SK-N-SH (cell line): ENCODE results near the gene TEX35. TPM values are rescaled to one million over a fixed set of nuclear protein-coding genes. Genes with fewer than 3 reads are reported as not detected.

ENCODE experiments used
- CTCF ChIA-PET: fragments of 300-600, 350-600 bp; formaldehyde crosslinking; extraction: SDS; loops from one replicate; lab custom pipeline; 2021; lab: Yijun Ruan, JAX
- POLR2A ChIA-PET: fragments of 350-600 bp; sonication (Branson Sonifier 250); formaldehyde crosslinking; extraction: SDS; loops from one replicate; lab custom pipeline; 2020; ENCODE audit warnings: antibody characterized with exemption, inconsistent platforms; lab: Yijun Ruan, JAX
- DNase-seq: peaks from one replicate; pipeline ENCODE4 v3.0.0; 2012
- H2AFZ ChIP-seq: fragments of 200-600 bp; sonication (generic); 2 replicates; pipeline ENCODE4 v1.8.1; 2016; ENCODE audit warnings: antibody characterized with exemption, mild to moderate bottlenecking, low read depth
- H3F3A ChIP-seq: fragments of 200-600 bp; sonication (generic); replicated peaks from 2 replicates; pipeline ENCODE3; 2016; ENCODE audit warnings: antibody characterized with exemption, mild to moderate bottlenecking; ENCODE audit not compliant: insufficient read depth
- H3K27ac ChIP-seq, 2 experiments: fragments of 200-500 bp in 1 of 2; fragments of 200-600 bp in 1 of 2; sonication (Bioruptor generic) in 1 of 2; sonication (generic), shearing (Covaris generic) in 1 of 2; 2 replicates each; pipeline versions ENCODE4 v1.5.1 to v1.6.1; 2014 to 2016; ENCODE audit warnings: low read depth in 2 of 2, inconsistent platforms in 1 of 2, low read length in 1 of 2, mild to moderate bottlenecking in 1 of 2, mixed read lengths in 1 of 2
- H3K27me3 ChIP-seq: fragments of 200-600 bp; sonication (generic), shearing (Covaris generic); 2 replicates; pipeline ENCODE4 v1.6.1; 2016; ENCODE audit warnings: mixed run types; ENCODE audit not compliant: insufficient read depth
- H3K36me3 ChIP-seq, 2 experiments: fragments of 200-500 bp in 1 of 2; fragments of 200-600 bp in 1 of 2; sonication (Bioruptor generic) in 1 of 2; sonication (generic) in 1 of 2; replicated peaks in 1 of 2; 2 replicates each; pipeline versions ENCODE3 to v1.5.1; 2014 to 2016; ENCODE audit warnings: low read length in 1 of 2, mild to moderate bottlenecking in 1 of 2; ENCODE audit not compliant: insufficient read depth in 2 of 2, control insufficient read depth in 1 of 2
- H3K4me1 ChIP-seq, 2 experiments: fragments of 200-500 bp in 1 of 2; fragments of 200-600 bp in 1 of 2; sonication (Bioruptor generic) in 1 of 2; sonication (generic), shearing (Covaris generic) in 1 of 2; 2 replicates each; pipeline versions ENCODE4 v1.5.1 to v1.6.1; 2014 to 2016; ENCODE audit warnings: low read depth in 1 of 2, low read length in 1 of 2, mixed run types in 1 of 2; ENCODE audit not compliant: insufficient read depth in 2 of 2, control insufficient read depth in 1 of 2
- H3K4me2 ChIP-seq: fragments of 200-600 bp; sonication (generic), shearing (Covaris generic); 2 replicates; pipeline ENCODE4 v1.6.1; 2017; ENCODE audit warnings: mixed run types
- H3K4me3 ChIP-seq, 2 experiments: fragments of 200-500 bp in 1 of 2; fragments of 200-600 bp in 1 of 2; sonication (Bioruptor generic) in 1 of 2; sonication (generic), shearing (Covaris generic) in 1 of 2; 2 replicates each; pipeline versions ENCODE4 v1.5.1 to v1.8.1; 2014 to 2016; ENCODE audit warnings: low read depth in 2 of 2, inconsistent platforms in 1 of 2, low read length in 1 of 2, mild to moderate bottlenecking in 1 of 2, mixed read lengths in 1 of 2, moderate library complexity in 1 of 2
- H3K79me2 ChIP-seq: fragments of 200-600 bp; sonication (generic); 2 replicates; pipeline ENCODE4 v1.8.1; 2017; ENCODE audit warnings: mild to moderate bottlenecking; ENCODE audit not compliant: insufficient read depth
- H3K9ac ChIP-seq: fragments of 200-600 bp; sonication (generic); 2 replicates; pipeline ENCODE4 v1.6.1; 2017; ENCODE audit warnings: mixed run types
- H3K9me2 ChIP-seq: fragments of 200-600 bp; sonication (generic); 2 replicates; pipeline ENCODE4 v1.6.1; 2017; ENCODE audit warnings: mixed run types
- H3K9me3 ChIP-seq: fragments of 200-600 bp; sonication (generic); 2 replicates; pipeline ENCODE4 v1.6.1; 2017; ENCODE audit warnings: mixed run types, mild to moderate bottlenecking, moderate library complexity
- H4K20me1 ChIP-seq: fragments of 200-600 bp; sonication (generic); 2 replicates; pipeline ENCODE4 v1.6.1; 2017; ENCODE audit warnings: mild to moderate bottlenecking, mixed run types; ENCODE audit not compliant: insufficient read depth
- CTCF ChIP-seq: fragments of 200-600 bp; sonication (generic); IDR thresholded peaks from 2 replicates; pipeline ENCODE4 v1.6.1; 2017; ENCODE audit warnings: antibody characterized with exemption, mild to moderate bottlenecking, moderate library complexity
- ELF1 ChIP-seq: IDR thresholded peaks from 2 replicates; pipeline ENCODE4 v1.4.0; 2012
- EZH2phosphoT487 ChIP-seq: fragments of 200-600 bp; sonication (generic); IDR thresholded peaks from 2 replicates; pipeline ENCODE4 v1.6.1; 2017; ENCODE audit warnings: low read depth, mixed run types, mild to moderate bottlenecking, antibody characterized with exemption, moderate library complexity, borderline replicate concordance
- FOSL2 ChIP-seq: IDR thresholded peaks from 2 replicates; pipeline ENCODE4 v1.4.0; 2012; ENCODE audit warnings: low read depth, mild to moderate bottlenecking, moderate library complexity, borderline replicate concordance
- GABPA ChIP-seq: IDR thresholded peaks from 2 replicates; pipeline ENCODE4 v1.4.0; 2012; ENCODE audit warnings: low read depth, mild to moderate bottlenecking
- GATA2 ChIP-seq: sonication (generic); formaldehyde crosslinking; IDR thresholded peaks from 2 replicates; pipeline ENCODE4 v1.5.0; 2020; ENCODE audit warnings: mild to moderate bottlenecking, missing genetic modification reagents
- IRF3 ChIP-seq: fragments of 150-350 bp; IDR thresholded peaks from 2 replicates; pipeline ENCODE4 v1.6.1; 2016; ENCODE audit warnings: mild to moderate bottlenecking, low read depth, low read length
- JUND ChIP-seq: IDR thresholded peaks from 2 replicates; pipeline ENCODE4 v1.4.0; 2012
- MAX ChIP-seq: IDR thresholded peaks from 2 replicates; pipeline ENCODE4 v1.4.0; 2012; ENCODE audit warnings: low read depth
- NFIC ChIP-seq: IDR thresholded peaks from 2 replicates; pipeline ENCODE4 v1.4.0; 2012; ENCODE audit warnings: borderline replicate concordance
- PBX3 ChIP-seq: IDR thresholded peaks from 2 replicates; pipeline ENCODE4; 2012
- POLR2AphosphoS5 ChIP-seq: IDR thresholded peaks from 2 replicates; pipeline ENCODE4 v1.6.1; 2012; ENCODE audit warnings: low read depth, low read length
- RAD21 ChIP-seq: IDR thresholded peaks from 2 replicates; pipeline ENCODE4 v1.6.1; 2012; ENCODE audit warnings: mild to moderate bottlenecking, low read length
- RCOR1 ChIP-seq: fragments of 150-350 bp; IDR thresholded peaks from 2 replicates; pipeline ENCODE4 v1.6.1; 2017; ENCODE audit warnings: antibody characterized with exemption, low read length
- REST ChIP-seq: IDR thresholded peaks from 2 replicates; pipeline ENCODE4 v1.6.1; 2012; ENCODE audit warnings: mild to moderate bottlenecking, low read depth, low read length, moderate library complexity
- SIN3A ChIP-seq: IDR thresholded peaks from 2 replicates; pipeline ENCODE4 v1.6.1; 2012; ENCODE audit warnings: low read depth, mild to moderate bottlenecking, low read length, moderate library complexity, borderline replicate concordance
- SMC3 ChIP-seq: IDR thresholded peaks from 2 replicates; pipeline ENCODE4 v1.6.1; 2012; ENCODE audit warnings: low read depth, low read length, improper control_type of control experiment
- TAF1 ChIP-seq: IDR thresholded peaks from 2 replicates; pipeline ENCODE4 v1.6.1; 2012; ENCODE audit warnings: low read depth, mild to moderate bottlenecking, low read length, moderate library complexity, borderline replicate concordance
- TEAD4 ChIP-seq: IDR thresholded peaks from 2 replicates; pipeline ENCODE4 v1.4.0; 2012; ENCODE audit warnings: mild to moderate bottlenecking, borderline replicate concordance; ENCODE audit not compliant: insufficient read depth
- USF1 ChIP-seq: IDR thresholded peaks from 2 replicates; pipeline ENCODE4 v1.4.0; 2012; ENCODE audit warnings: low read depth, borderline replicate concordance
- USF2 ChIP-seq: fragments of 150-350 bp; IDR thresholded peaks from 2 replicates; pipeline ENCODE4 v1.6.1; 2017; ENCODE audit warnings: antibody characterized with exemption, low read length, low read depth, borderline replicate concordance
- ZBTB33 ChIP-seq: IDR thresholded peaks from 2 replicates; pipeline ENCODE4 v1.4.0; 2012; ENCODE audit warnings: low read depth, borderline replicate concordance
- WGBS: methylation state at CpG from one replicate; pipeline ENCODE4 v1.1.6; 2017; ENCODE audit warnings: low lambda C conversion rate; 5-methylcytosine and 5-hydroxymethylcytosine counted together
- polyA plus RNA-seq, 3 experiments: library from polyadenylated mRNA; depleted of rRNA; stranded (reverse); fragments of >200 nt; gene quantifications; 2 replicates each; pipeline ENCODE4 v1.2.3, GENCODE V29; 2012

TEX35 gene
- polyA plus RNA-seq, 1 of the 3 experiments (the other 2 are of a cell fraction), result 0.03 TPM

- Histone ChIP-seq H3K79me2 (no peaks in the 10 kb centered on the region), H4K20me1 (no peaks in the 10 kb centered on the region), H3K27ac (no peak overlapping the region), H3K4me1 (peaks cover 11 to 15% of the 10 kb centered on the region in 2 experiments; a peak in 3 of 4 replicates), H3K9me3 (no peaks in the 10 kb centered on the region), H3K4me2 (no peak overlapping the region), H3F3A (no peaks in the 10 kb centered on the region), H2AFZ (no peak overlapping the region), H3K36me3 (no peaks in the 10 kb centered on the region), H3K27me3 (no peaks in the 10 kb centered on the region), H3K4me3 (no peak overlapping the region), H3K9ac (no peak overlapping the region), H3K9me2 (no peaks in the 10 kb centered on the region)
- CTCF ChIA-PET, result interaction anchor here (0.5 to 6.9 kb wide), 6 partner anchors 13 to 470 kb away, joined by 3 to 68 read pairs (median 8); no protein-coding TSS in a partner anchor
- 17% methylated on average over 2 of the region's 2 CpGs for WGBS
- POLR2A ChIA-PET, result no interaction called here
- peak; percentile 45 for DNase-seq
- TF ChIP-seq USF1 (no peak), RAD21 (no peak), POLR2AphosphoS5 (peak; percentile 55; the same call in 1 of the 2 replicates), TEAD4 (peak; percentile 84), NFIC (peak; percentile 97), IRF3 (no peak), SMC3 (no peak), FOSL2 (peak; percentile 94), CTCF (no peak), GATA2 (CRISPR knock-in tag) (no peak), MAX (peak; percentile 49; the same call in 1 of the 2 replicates), ZBTB33 (peak; percentile 19; the same call in 1 of the 2 replicates), SIN3A (0 out of 2 replicates have a peak, but pooled peaks have one; percentile 50), EZH2phosphoT487 (no peak), JUND (peak; percentile 95), PBX3 (peak; percentile 86), ELF1 (no peak), REST (no peak), GABPA (no peak), USF2 (no peak), TAF1 (no peak), RCOR1 (no peak)
These were observed 17.1 kb downstream of the TEX35 start for GRCh38 chr1:178530037-178530402.
